Activated CD4-positive, alpha-beta T cell treated with anti-CD3 and anti-CD28 coated beads for 4 hours (primary cell): ENCODE measurements around the gene IFI35.
"Not testable (repeated sequence)": the region's sequence is repeated elsewhere in the genome, so short reads cannot be mapped to it uniquely, and the experiment has no call there.

Experiments
- DNase-seq, 2 donors: peaks; one replicate each; pipeline ENCODE4 v3.0.0-alpha.2; 2020

The IFI35 gene

GRCh38 chr17:43024407-43025289 is 18.1 kb downstream of the IFI35 start, which contains the start of gene RND2:
Gene RND2, plus strand, starts transcription at chr17:43025231. Its CDS starts 117 bp downstream, at chr17:43025348.
- DNase-seq, result peak; percentile 80 to 81

GRCh38 chr17:43025290-43025657 is 18.7 kb downstream of the IFI35 start:
- no peak for DNase-seq

- DNase-seq, result no peak
These were observed 19.4 kb downstream of the IFI35 start for GRCh38 chr17:43025766-43026537.

GRCh38 chr17:43026595-43026994 is 20.0 kb downstream of the IFI35 start:
- DNase-seq, result no peak

GRCh38 chr17:43027091-43028032 is 20.8 kb downstream of the IFI35 start:
- DNase-seq, result no peak

GRCh38 chr17:43028221-43028861 is 21.8 kb downstream of the IFI35 start:
- no peak for DNase-seq

GRCh38 chr17:43030137-43030767 is 23.7 kb downstream of the IFI35 start:
- no peak for DNase-seq

GRCh38 chr17:43031666-43032065 is 25.1 kb downstream of the IFI35 start:
- DNase-seq, result no peak

GRCh38 chr17:43033948-43034881 is 27.6 kb downstream of the IFI35 start:
- no peak for DNase-seq

- DNase-seq, result no peak
These were observed 28.3 kb downstream of the IFI35 start for GRCh38 chr17:43034894-43035293.

GRCh38 chr17:43039646-43040045 is 33.1 kb downstream of the IFI35 start:
- no peak for DNase-seq

- DNase-seq, result no peak
These were observed 34.1 kb downstream of the IFI35 start for GRCh38 chr17:43040655-43041054.

- no peak for DNase-seq
These were observed 35.5 kb downstream of the IFI35 start for GRCh38 chr17:43042025-43042628.

- DNase-seq, result no peak
These were observed 36.7 kb downstream of the IFI35 start for GRCh38 chr17:43043307-43043706.

- DNase-seq, result no peak
These were observed 37.4 kb downstream of the IFI35 start for GRCh38 chr17:43044024-43044423.

GRCh38 chr17:43051969-43052368 is 45.4 kb downstream of the IFI35 start:
- no peak for DNase-seq

GRCh38 chr17:43053008-43053407 is 46.4 kb downstream of the IFI35 start:
- not testable (repeated sequence) for DNase-seq

- no peak for DNase-seq
These were observed 49.5 kb downstream of the IFI35 start for GRCh38 chr17:43056051-43056450.

GRCh38 chr17:43062984-43063638 is 56.5 kb downstream of the IFI35 start:
- DNase-seq, result no peak
